ENCODE measurements around the gene JAML. TPM values are rescaled to one million over a fixed set of nuclear protein-coding genes. Genes with fewer than 3 reads are reported as not detected.

Gene JAML
- total and polyA plus RNA-seq, 2 of the 8 experiments (the other 6 are each of a cell fraction or from before 2014, with no cell fraction given) = 0.12 to 0.58 TPM

GRCh38 chr11:118152552-118153471, 72.0 kb downstream of the JAML start, which contains the start of gene SCN4B (continued):
- TF ChIP-seq BRCA1 (IDR thresholded peaks at IDR 0.05; ENCODE audit: low read depth, low read length) (no peak), EZH2 (IDR thresholded peaks at IDR 0.05; ENCODE audit: low read depth, low read length, severe bottlenecking) (peak; percentile 64), POLR2A (IDR thresholded peaks at IDR 0.05; ENCODE audit: control extremely low read depth in 1 of 2, low read depth in 2 of 2, low read length in 2 of 2) (no peak), TAF7 (optimal IDR thresholded peaks at IDR 0.05; ENCODE audit: borderline replicate concordance, low read depth, low read length) (peak; percentile 52), RBBP5 (IDR thresholded peaks at IDR 0.05; ENCODE audit: borderline replicate concordance, low read depth, low read length) (peak; percentile 74; the same call in 1 of the 2 replicates), CREB1 (IDR thresholded peaks at IDR 0.05) (0 out of 2 replicates have a peak, but pooled peaks have one; percentile 0), TEAD4 (IDR thresholded peaks at IDR 0.05; ENCODE audit: low read depth, low read length) (no peak), SAP30 (IDR thresholded peaks at IDR 0.05; ENCODE audit: insufficient read depth, insufficient replicate concordance, low read length) (no peak), SUZ12 (IDR thresholded peaks at IDR 0.05; ENCODE audit: low read length) (peak; percentile 79; the same call in 1 of the 2 replicates), KDM4A (IDR thresholded peaks at IDR 0.05; ENCODE audit: low read depth, low read length, severe bottlenecking) (peak; percentile 98), RAD21 (IDR thresholded peaks at IDR 0.05 in 1 of 2, conservative IDR thresholded peaks at IDR 0.05 in 1 of 2; ENCODE audit: low read depth in 2 of 2, low read length in 2 of 2) (peak in 1 of 2 experiments; percentile 15; a peak in 1 of 4 replicates)

Data from H1 (cell line).